Mesendoderm (in vitro differentiated cells): ENCODE measurements around the gene RYR3.

ENCODE experiments used
- DNase-seq: peaks from one replicate; pipeline ENCODE4 v3.0.0; 2013
- H2AK5ac ChIP-seq: 2 replicates; pipeline ENCODE4 v1.6.1; 2013; ENCODE audit warnings: low read length, inconsistent platforms
- H2BK120ac ChIP-seq: 2 replicates; pipeline ENCODE4 v1.6.1; 2013; ENCODE audit warnings: low read depth, mild to moderate bottlenecking, low read length, moderate library complexity, mixed read lengths
- H2BK15ac ChIP-seq: replicated peaks from 2 replicates; pipeline ENCODE4 v1.6.1; 2013; ENCODE audit warnings: low read depth, mild to moderate bottlenecking, moderate library complexity
- H2BK5ac ChIP-seq: 2 replicates; pipeline ENCODE4 v1.6.1; 2013; ENCODE audit warnings: low read length, inconsistent platforms
- H3K18ac ChIP-seq: 2 replicates; pipeline ENCODE4 v1.6.1; 2013; ENCODE audit warnings: mild to moderate bottlenecking, low read length, mixed read lengths
- H3K23ac ChIP-seq: one replicate; pipeline ENCODE4 v1.6.1; 2013; ENCODE audit warnings: low read length
- H3K27ac ChIP-seq: 2 replicates; pipeline ENCODE4 v1.5.1; 2013; ENCODE audit warnings: low read depth, mild to moderate bottlenecking, inconsistent platforms, low read length, moderate library complexity
- H3K27me3 ChIP-seq: 2 replicates; pipeline ENCODE4 v1.6.1; 2013; ENCODE audit warnings: low read length, control low read depth, mild to moderate bottlenecking, inconsistent platforms; ENCODE audit not compliant: insufficient read depth, poor library complexity
- H3K36me3 ChIP-seq: 2 replicates; pipeline ENCODE4 v1.6.1; 2013; ENCODE audit warnings: low read length, inconsistent platforms; ENCODE audit not compliant: control insufficient read depth, insufficient read depth
- H3K4ac ChIP-seq: one replicate; pipeline ENCODE4 v1.6.1; 2013; ENCODE audit warnings: low read depth, mild to moderate bottlenecking, low read length, moderate library complexity
- H3K4me1 ChIP-seq: 2 replicates; pipeline ENCODE4 v1.6.1; 2013; ENCODE audit warnings: low read depth, low read length, inconsistent platforms; ENCODE audit not compliant: control insufficient read depth
- H3K4me2 ChIP-seq: 2 replicates; pipeline ENCODE4 v1.6.1; 2013; ENCODE audit warnings: low read length
- H3K4me3 ChIP-seq: 2 replicates; pipeline ENCODE4 v1.5.1; 2013; ENCODE audit warnings: mild to moderate bottlenecking, low read length
- H3K56ac ChIP-seq: one replicate; pipeline ENCODE4 v1.6.1; 2013; ENCODE audit warnings: low read length
- H3K79me1 ChIP-seq: 2 replicates; pipeline ENCODE4 v1.6.1; 2013; ENCODE audit warnings: low read length, inconsistent platforms
- H3K79me2 ChIP-seq: 2 replicates; pipeline ENCODE4 v1.6.1; 2013; ENCODE audit warnings: mild to moderate bottlenecking, low read length; ENCODE audit not compliant: control insufficient read depth, insufficient read depth
- H3K9ac ChIP-seq: 2 replicates; pipeline ENCODE4 v1.6.1; 2013; ENCODE audit warnings: low read length, inconsistent platforms
- H4K5ac ChIP-seq: one replicate; pipeline ENCODE4 v1.6.1; 2013; ENCODE audit warnings: low read length
- H4K8ac ChIP-seq: one replicate; pipeline ENCODE4 v1.6.1; 2013; ENCODE audit warnings: low read depth, mild to moderate bottlenecking, control low read depth, low read length, moderate library complexity
- WGBS: extraction: QIAGEN DNeasy Blood & Tissue Kit; methylation state at CpG from one replicate; pipeline ENCODE4 v1.1.7; 2013; ENCODE audit warnings: low lambda C conversion rate, missing lambda C conversion rate; ENCODE audit not compliant: insufficient coverage; ENCODE audit errors: extremely low coverage; 5-methylcytosine and 5-hydroxymethylcytosine counted together

RYR3 gene

GRCh38 chr15:33623010-33623409 is 312.2 kb downstream of the RYR3 start:
- H3K36me3 ChIP-seq: no peaks in the 10 kb centered on the region
- no peak overlapping the region for H3K9ac ChIP-seq
- H3K4ac ChIP-seq: no peak overlapping the region
- no peak overlapping the region for H3K18ac ChIP-seq
- H3K4me3 ChIP-seq: no peak overlapping the region
- no CpG with 5 or more reads among the region's 7 CpGs for WGBS
- H4K8ac ChIP-seq: no peak overlapping the region
- H2BK5ac ChIP-seq: no peak overlapping the region
- H4K5ac ChIP-seq: no peak overlapping the region
- no peaks in the 10 kb centered on the region for H3K4me1 ChIP-seq
- H2BK120ac ChIP-seq: no peak overlapping the region
- DNase-seq: peak; percentile 51
- no peak overlapping the region for H3K4me2 ChIP-seq
- no peak overlapping the region for H2AK5ac ChIP-seq
- no peak overlapping the region for H2BK15ac ChIP-seq
- H3K23ac ChIP-seq: no peak overlapping the region
- H3K56ac ChIP-seq: no peak overlapping the region
- H3K27ac ChIP-seq: no peak overlapping the region
- no peaks in the 10 kb centered on the region for H3K79me1 ChIP-seq
- no peaks in the 10 kb centered on the region for H3K27me3 ChIP-seq
- H3K79me2 ChIP-seq: no peaks in the 10 kb centered on the region

GRCh38 chr15:33624439-33624838 is 313.7 kb downstream of the RYR3 start:
- no peaks in the 10 kb centered on the region for H3K27me3 ChIP-seq
- H3K79me2 ChIP-seq: no peaks in the 10 kb centered on the region
- no peak overlapping the region for H3K18ac ChIP-seq
- H3K36me3 ChIP-seq: no peaks in the 10 kb centered on the region
- no peak overlapping the region for H4K5ac ChIP-seq
- no peak overlapping the region for H3K4me3 ChIP-seq
- H2BK15ac ChIP-seq: no peak overlapping the region
- H3K56ac ChIP-seq: no peak overlapping the region
- H2BK5ac ChIP-seq: no peak overlapping the region
- WGBS: no CpG with 5 or more reads among the region's 3 CpGs
- no peak overlapping the region for H3K4me2 ChIP-seq
- H2BK120ac ChIP-seq: no peak overlapping the region
- DNase-seq: no peak
- no peaks in the 10 kb centered on the region for H3K79me1 ChIP-seq
- no peak overlapping the region for H3K9ac ChIP-seq
- no peaks in the 10 kb centered on the region for H3K4me1 ChIP-seq
- no peak overlapping the region for H3K27ac ChIP-seq
- H3K4ac ChIP-seq: no peak overlapping the region
- H2AK5ac ChIP-seq: no peak overlapping the region
- no peak overlapping the region for H4K8ac ChIP-seq
- no peak overlapping the region for H3K23ac ChIP-seq

DNA sequence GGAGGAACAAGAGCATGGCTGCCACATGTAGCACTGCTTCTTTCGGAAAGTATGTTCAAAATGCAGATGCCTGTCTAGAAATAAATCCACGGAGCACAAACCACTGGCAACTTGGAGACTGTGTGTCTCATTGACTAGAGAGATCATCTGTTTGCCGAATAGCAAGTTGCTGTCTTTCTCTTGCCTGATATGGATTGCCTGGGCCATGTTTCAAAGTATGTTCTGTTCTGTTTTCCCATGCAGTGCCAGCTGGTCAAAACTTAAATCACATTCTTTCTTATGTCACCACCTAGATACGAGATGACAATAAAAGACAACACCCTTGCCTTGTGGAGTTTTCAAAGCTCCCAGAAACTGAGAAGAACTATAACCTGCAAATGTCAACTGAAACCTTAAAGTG is 318.9 kb downstream of the RYR3 start:
- Histone ChIP-seq H2BK5ac (no peak overlapping the region), H3K79me2 (no peaks in the 10 kb centered on the region), H3K23ac (no peak overlapping the region), H3K4me3 (no peak overlapping the region), H4K8ac (no peak overlapping the region), H3K56ac (no peak overlapping the region), H3K4me1 (no peaks in the 10 kb centered on the region), H3K79me1 (no peaks in the 10 kb centered on the region), H3K4ac (no peak overlapping the region), H2AK5ac (no peak overlapping the region), H3K36me3 (no peaks in the 10 kb centered on the region), H3K4me2 (no peak overlapping the region), H4K5ac (no peak overlapping the region), H2BK120ac (no peak overlapping the region), H3K27ac (no peak overlapping the region), H2BK15ac (no peak overlapping the region), H3K18ac (no peak overlapping the region), H3K27me3 (no peaks in the 10 kb centered on the region), H3K9ac (no peak overlapping the region)
- no CpG with 5 or more reads among the region's 4 CpGs for WGBS
- no peak for DNase-seq

GRCh38 chr15:33636234-33636633 is 325.5 kb downstream of the RYR3 start:
- no peak overlapping the region for H3K18ac ChIP-seq
- no peak overlapping the region for H3K9ac ChIP-seq
- H2BK120ac ChIP-seq: no peak overlapping the region
- H4K5ac ChIP-seq: no peak overlapping the region
- DNase-seq: no peak
- H3K27me3 ChIP-seq: no peaks in the 10 kb centered on the region
- H2BK5ac ChIP-seq: no peak overlapping the region
- H3K79me2 ChIP-seq: no peaks in the 10 kb centered on the region
- no peak overlapping the region for H3K4ac ChIP-seq
- H3K23ac ChIP-seq: no peak overlapping the region
- no peak overlapping the region for H3K4me2 ChIP-seq
- no peak overlapping the region for H2AK5ac ChIP-seq
- H3K4me3 ChIP-seq: no peak overlapping the region
- no peak overlapping the region for H4K8ac ChIP-seq
- WGBS: no CpG with 5 or more reads among the region's 7 CpGs
- no peak overlapping the region for H3K56ac ChIP-seq
- H2BK15ac ChIP-seq: no peak overlapping the region
- H3K4me1 ChIP-seq: no peaks in the 10 kb centered on the region
- no peaks in the 10 kb centered on the region for H3K36me3 ChIP-seq
- no peak overlapping the region for H3K27ac ChIP-seq
- no peaks in the 10 kb centered on the region for H3K79me1 ChIP-seq

DNA sequence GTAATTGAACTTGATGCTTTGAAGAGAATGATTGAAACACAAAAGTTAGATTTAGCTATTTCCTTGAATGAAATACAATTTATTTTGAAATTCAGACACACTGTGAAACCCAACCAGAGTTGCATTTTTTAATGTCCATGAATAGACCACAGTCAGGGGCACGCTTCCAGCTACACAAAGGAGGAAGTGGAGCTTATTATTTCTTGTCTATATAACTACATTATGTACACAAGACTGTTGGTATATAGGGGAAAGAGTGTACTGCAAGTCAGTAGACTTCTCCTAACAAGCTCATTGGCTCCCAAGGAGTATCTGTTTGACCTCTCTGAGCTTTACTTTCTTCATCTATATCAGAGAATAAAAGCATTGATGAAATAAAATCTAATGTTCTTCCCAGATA is 326.2 kb downstream of the RYR3 start:
- no CpG with 5 or more reads among the region's 1 CpG for WGBS
- Histone ChIP-seq H4K5ac (no peak overlapping the region), H4K8ac (no peak overlapping the region), H3K18ac (no peak overlapping the region), H3K4me3 (no peak overlapping the region), H3K4me2 (no peak overlapping the region), H2BK15ac (no peak overlapping the region), H3K56ac (no peak overlapping the region), H3K23ac (no peak overlapping the region), H2BK120ac (no peak overlapping the region), H3K79me1 (no peaks in the 10 kb centered on the region), H3K27me3 (no peaks in the 10 kb centered on the region), H3K9ac (no peak overlapping the region), H3K4me1 (no peaks in the 10 kb centered on the region), H3K27ac (no peak overlapping the region), H3K79me2 (no peaks in the 10 kb centered on the region), H3K36me3 (no peaks in the 10 kb centered on the region), H2AK5ac (no peak overlapping the region), H3K4ac (no peak overlapping the region), H2BK5ac (no peak overlapping the region)
- DNase-seq: no peak

GRCh38 chr15:33638453-33638852 is 327.7 kb downstream of the RYR3 start:
- DNase-seq: no peak
- Histone ChIP-seq H3K79me1 (no peaks in the 10 kb centered on the region), H3K56ac (no peak overlapping the region), H3K9ac (no peak overlapping the region), H2AK5ac (no peak overlapping the region), H3K27me3 (no peaks in the 10 kb centered on the region), H3K4me2 (no peak overlapping the region), H4K8ac (no peak overlapping the region), H3K4me3 (no peak overlapping the region), H2BK15ac (no peak overlapping the region), H2BK120ac (no peak overlapping the region), H3K27ac (no peak overlapping the region), H3K23ac (no peak overlapping the region), H3K18ac (no peak overlapping the region), H2BK5ac (no peak overlapping the region), H4K5ac (no peak overlapping the region), H3K79me2 (no peaks in the 10 kb centered on the region), H3K4me1 (no peaks in the 10 kb centered on the region), H3K36me3 (no peaks in the 10 kb centered on the region), H3K4ac (no peak overlapping the region)
- 100% methylated on average over 1 of the region's 2 CpGs for WGBS
